ENCODE results near the gene SLPI. TPM values are rescaled to one million over a fixed set of nuclear protein-coding genes. Genes with fewer than 3 reads are reported as not detected.

SLPI gene
- total RNA-seq, 4 donors from 2014 or later = 97.4 to 632 (median 292) TPM

DNA sequence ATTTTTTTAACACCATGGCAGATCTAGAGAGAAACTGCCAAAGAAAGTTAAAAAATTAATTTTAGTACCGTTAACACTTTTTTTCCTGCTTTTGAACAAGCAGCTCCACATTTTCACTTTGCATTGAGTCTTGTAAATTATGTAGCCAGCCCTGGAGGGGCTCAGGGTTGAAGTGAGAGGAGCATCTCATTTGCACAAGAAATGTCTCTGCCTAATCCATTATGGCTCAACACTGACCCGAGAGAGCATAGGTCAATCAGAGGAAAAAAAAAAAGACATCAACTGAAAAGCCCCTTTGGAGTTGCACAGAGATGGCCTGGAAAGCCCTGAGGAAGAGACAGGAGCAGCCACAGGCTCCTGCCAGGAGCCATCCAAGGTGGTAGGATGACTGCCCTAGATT is 4.3 kb upstream of the SLPI start:
- Histone ChIP-seq H3K4me3 (no peak overlapping the region), H3K4me1 (peaks cover 26% of the 10 kb centered on the region), H3K36me3 (no peaks in the 10 kb centered on the region), H3K27me3 (peaks cover 12% of the 10 kb centered on the region), H3K27ac (no peak overlapping the region), H3K9me3 (no peaks in the 10 kb centered on the region)
- TF ChIP-seq POLR2AphosphoS5 (IDR thresholded peaks at IDR 0.05) (no peak), EP300 (IDR thresholded peaks at IDR 0.05) (no peak), POLR2A (IDR thresholded peaks at IDR 0.05) (no peak)
- TF ChIP-seq, protein P1, sequence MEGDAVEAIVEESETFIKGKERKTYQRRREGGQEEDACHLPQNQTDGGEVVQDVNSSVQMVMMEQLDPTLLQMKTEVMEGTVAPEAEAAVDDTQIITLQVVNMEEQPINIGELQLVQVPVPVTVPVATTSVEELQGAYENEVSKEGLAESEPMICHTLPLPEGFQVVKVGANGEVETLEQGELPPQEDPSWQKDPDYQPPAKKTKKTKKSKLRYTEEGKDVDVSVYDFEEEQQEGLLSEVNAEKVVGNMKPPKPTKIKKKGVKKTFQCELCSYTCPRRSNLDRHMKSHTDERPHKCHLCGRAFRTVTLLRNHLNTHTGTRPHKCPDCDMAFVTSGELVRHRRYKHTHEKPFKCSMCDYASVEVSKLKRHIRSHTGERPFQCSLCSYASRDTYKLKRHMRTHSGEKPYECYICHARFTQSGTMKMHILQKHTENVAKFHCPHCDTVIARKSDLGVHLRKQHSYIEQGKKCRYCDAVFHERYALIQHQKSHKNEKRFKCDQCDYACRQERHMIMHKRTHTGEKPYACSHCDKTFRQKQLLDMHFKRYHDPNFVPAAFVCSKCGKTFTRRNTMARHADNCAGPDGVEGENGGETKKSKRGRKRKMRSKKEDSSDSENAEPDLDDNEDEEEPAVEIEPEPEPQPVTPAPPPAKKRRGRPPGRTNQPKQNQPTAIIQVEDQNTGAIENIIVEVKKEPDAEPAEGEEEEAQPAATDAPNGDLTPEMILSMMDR (IDR thresholded peaks at IDR 0.05) = no peak
- DNase-seq (ENCODE audit: low spot score in 2 of 2) = no peak
- WGBS = 64% methylated on average over 2 of the region's 2 CpGs

DNA sequence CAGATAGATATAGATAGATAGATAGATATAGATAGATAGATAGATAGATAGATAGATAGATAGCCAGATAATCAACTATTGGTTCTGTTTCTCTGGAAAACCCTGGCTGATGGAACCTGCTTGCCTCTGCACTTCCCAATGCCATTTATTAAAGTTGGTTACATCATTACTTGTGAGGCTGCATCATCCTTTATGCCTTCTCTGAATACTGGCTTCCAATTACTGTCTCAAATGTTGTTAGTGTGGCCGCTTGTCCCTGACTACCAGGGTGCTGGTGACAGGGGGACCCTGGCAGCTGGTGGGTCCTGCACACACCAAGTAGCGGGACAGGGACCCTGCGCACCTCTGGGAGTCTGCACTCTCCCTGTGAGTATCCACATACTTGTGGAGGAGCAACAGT is 3.9 kb upstream of the SLPI start:
- H3K4me1 ChIP-seq = peaks cover 30% of the 10 kb centered on the region
- no peak overlapping the region for H3K27ac ChIP-seq
- TF ChIP-seq POLR2AphosphoS5 (IDR thresholded peaks at IDR 0.05) (no peak), EP300 (IDR thresholded peaks at IDR 0.05) (no peak), POLR2A (IDR thresholded peaks at IDR 0.05) (no peak)
- TF ChIP-seq, protein P1 (IDR thresholded peaks at IDR 0.05) = no peak
- no peak for DNase-seq (ENCODE audit: low spot score in 2 of 2)
- WGBS = 94% methylated on average over 3 of the region's 3 CpGs
- H3K36me3 ChIP-seq = no peaks in the 10 kb centered on the region
- H3K9me3 ChIP-seq = no peaks in the 10 kb centered on the region
- peaks cover 12% of the 10 kb centered on the region for H3K27me3 ChIP-seq
- no peak overlapping the region for H3K4me3 ChIP-seq

DNA sequence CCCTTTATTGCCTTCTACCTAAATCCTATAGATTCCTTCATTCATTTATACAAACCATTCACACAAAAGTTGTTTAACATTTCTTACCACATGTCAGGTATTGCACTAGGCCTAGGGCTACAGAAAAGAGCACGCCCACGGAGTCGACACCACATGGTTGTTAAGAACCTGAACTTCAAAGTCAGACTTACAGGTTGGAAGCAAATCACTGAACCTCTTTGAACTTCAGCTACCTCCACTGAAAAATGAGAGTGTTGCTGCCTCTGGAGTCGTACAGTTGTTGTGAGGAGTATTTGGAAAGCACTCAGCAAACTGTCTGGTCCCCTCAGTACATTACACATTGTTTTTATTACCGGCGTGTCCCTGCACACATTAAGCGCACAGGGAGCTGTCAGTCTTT is 3.3 kb upstream of the SLPI start:
- WGBS = 56% methylated on average over 7 of the region's 7 CpGs
- Histone ChIP-seq H3K9me3 (no peaks in the 10 kb centered on the region), H3K36me3 (no peaks in the 10 kb centered on the region), H3K4me3 (no peak overlapping the region), H3K27me3 (peaks cover 12% of the 10 kb centered on the region), H3K27ac (no peak overlapping the region), H3K4me1 (peaks cover 36% of the 10 kb centered on the region)
- TF ChIP-seq POLR2A (IDR thresholded peaks at IDR 0.05) (no peak), EP300 (IDR thresholded peaks at IDR 0.05) (no peak), POLR2AphosphoS5 (IDR thresholded peaks at IDR 0.05) (no peak)
- TF ChIP-seq, protein P1 (IDR thresholded peaks at IDR 0.05) = no peak
- no peak for DNase-seq (ENCODE audit: low spot score in 2 of 2)

DNA sequence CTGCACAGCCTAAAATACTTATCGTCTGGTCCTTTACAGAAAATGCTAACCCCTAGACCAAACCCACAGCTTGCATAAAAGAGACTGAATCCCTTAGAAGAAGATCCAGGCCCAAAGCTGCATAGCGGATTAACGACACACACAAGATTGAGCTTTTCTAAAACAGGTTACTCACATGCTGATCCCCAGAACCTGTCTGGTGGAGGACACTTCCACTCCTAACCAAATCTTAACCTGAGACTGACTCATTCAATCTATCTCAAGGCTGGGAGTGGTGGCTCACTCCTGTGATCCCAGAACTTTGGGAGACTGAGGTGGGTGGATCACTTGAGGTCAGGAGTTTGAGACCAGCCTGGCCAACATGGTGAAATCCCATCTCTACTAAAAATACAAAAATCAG is 2.8 kb upstream of the SLPI start:
- no peak for DNase-seq (ENCODE audit: low spot score in 2 of 2)
- H3K4me3 ChIP-seq = no peak overlapping the region

DNA sequence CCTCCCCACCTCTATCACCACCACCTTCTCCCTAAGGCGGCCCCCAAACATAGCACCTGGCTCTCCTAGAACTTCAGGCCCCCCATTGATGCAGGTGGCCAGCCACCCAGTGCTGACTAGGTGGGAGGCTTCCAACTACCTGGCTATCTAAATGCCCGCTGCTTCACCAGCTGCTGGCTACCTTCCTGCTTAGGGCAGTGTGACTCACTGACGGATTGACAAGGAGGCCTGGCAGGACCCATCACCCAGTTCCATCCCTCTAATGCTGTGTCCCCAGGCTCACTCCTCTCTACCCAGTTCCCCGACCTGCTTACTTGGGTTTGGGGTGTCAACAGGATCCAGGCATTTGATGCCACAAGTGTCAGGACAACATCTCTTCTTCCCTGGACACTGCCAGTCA is 1.1 kb downstream of the SLPI start:
- peak overlapping the region; percentile 28 for H3K4me3 ChIP-seq
- H3K36me3 ChIP-seq = no peaks in the 10 kb centered on the region
- peak overlapping the region; percentile 4 for H3K27ac ChIP-seq
- H3K9me3 ChIP-seq = no peaks in the 10 kb centered on the region
- peaks cover 37% of the 10 kb centered on the region for H3K4me1 ChIP-seq
- H3K27me3 ChIP-seq = no peaks in the 10 kb centered on the region
- WGBS = 81% methylated on average over 4 of the region's 4 CpGs
- no peak for DNase-seq (ENCODE audit: low spot score in 2 of 2)
- TF ChIP-seq, protein P1 (IDR thresholded peaks at IDR 0.05) = no peak
- TF ChIP-seq POLR2A (IDR thresholded peaks at IDR 0.05) (no peak), EP300 (IDR thresholded peaks at IDR 0.05) (no peak), POLR2AphosphoS5 (IDR thresholded peaks at IDR 0.05) (no peak)

More for the DNA sequence above, 2.8 kb upstream of the SLPI start:
- H3K27me3 ChIP-seq = peaks cover 12% of the 10 kb centered on the region
- no peaks in the 10 kb centered on the region for H3K36me3 ChIP-seq
- 84% methylated on average over 3 of the region's 3 CpGs for WGBS
- H3K27ac ChIP-seq = no peak overlapping the region
- H3K9me3 ChIP-seq = no peaks in the 10 kb centered on the region
- peaks cover 37% of the 10 kb centered on the region for H3K4me1 ChIP-seq
- TF ChIP-seq POLR2A (IDR thresholded peaks at IDR 0.05) (no peak), EP300 (IDR thresholded peaks at IDR 0.05) (no peak), POLR2AphosphoS5 (IDR thresholded peaks at IDR 0.05) (no peak)
- TF ChIP-seq, protein P1 (IDR thresholded peaks at IDR 0.05) = no peak
